HG02763 (cell line): Measurements from ENCODE around the gene PDZRN4.
"Not testable (repeated sequence)": the region's sequence is repeated elsewhere in the genome, so short reads cannot be mapped to it uniquely, and the experiment has no call there.

Source experiments
- ATAC-seq: cut with Tn5 transposase; IDR thresholded peaks from one replicate; pipeline ENCODE4 v1.9.1; 2021; ENCODE audit warnings: mild to moderate bottlenecking, moderate library complexity; ENCODE audit not compliant: unreplicated experiment

PDZRN4 gene

DNA sequence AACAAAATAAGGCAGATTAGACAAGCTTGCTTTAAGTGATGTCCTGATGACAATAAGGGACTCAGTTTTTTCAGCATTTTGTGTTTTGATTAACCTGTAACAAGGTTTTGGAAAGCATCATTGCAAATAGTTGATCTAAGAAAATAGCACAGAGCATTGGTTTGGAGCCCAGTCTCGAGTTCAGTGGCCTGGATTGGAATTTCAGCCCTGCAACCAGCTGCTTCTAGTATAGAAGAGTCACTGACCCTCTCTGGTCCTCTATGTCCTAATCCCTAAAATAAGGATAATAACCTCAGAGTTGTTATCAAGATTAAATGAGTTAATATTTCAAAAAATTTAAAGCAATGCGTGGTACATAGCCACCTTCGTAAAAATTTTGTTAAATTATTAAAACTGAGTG, 25.5 kb downstream of the PDZRN4 start:
- no peak for ATAC-seq

DNA sequence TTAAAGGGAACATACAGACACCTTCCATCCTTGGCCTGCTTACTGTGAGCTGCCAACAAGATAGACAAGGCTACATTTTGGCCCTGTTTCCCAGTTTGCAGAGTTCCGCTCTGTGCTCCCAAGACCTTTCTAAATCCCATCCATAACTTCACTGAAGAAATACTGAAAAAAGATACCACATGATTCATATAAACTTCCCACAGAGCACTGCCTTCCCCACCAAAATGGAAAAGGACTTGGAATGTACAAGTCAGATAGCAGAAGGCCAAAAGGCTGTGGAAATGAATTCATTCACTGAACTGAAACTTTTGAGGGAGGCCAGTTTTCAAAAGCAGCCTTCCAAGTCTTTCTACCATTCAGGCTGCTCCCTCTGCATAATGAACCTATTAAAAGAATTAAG, 29.6 kb downstream of the PDZRN4 start:
- ATAC-seq = no peak

DNA sequence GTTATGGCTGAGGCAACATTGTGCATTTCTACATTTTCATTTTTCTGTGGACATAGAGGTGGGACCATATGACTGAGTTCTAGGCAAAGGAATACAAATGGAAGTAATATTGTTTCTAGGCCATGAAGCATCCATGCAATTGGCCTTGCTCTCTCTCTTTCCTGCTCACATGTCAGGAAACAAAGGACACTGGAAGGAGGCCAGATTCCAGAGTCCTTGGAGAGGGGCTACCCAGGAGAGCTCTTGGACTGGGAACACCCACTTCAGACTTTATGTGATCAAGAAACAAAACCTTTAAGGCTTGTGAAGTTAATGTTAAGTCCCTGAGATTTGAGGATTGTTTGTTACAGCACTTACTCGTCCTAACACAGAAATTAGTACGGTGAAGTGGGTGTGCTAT, 32.8 kb downstream of the PDZRN4 start:
- ATAC-seq = no peak

DNA sequence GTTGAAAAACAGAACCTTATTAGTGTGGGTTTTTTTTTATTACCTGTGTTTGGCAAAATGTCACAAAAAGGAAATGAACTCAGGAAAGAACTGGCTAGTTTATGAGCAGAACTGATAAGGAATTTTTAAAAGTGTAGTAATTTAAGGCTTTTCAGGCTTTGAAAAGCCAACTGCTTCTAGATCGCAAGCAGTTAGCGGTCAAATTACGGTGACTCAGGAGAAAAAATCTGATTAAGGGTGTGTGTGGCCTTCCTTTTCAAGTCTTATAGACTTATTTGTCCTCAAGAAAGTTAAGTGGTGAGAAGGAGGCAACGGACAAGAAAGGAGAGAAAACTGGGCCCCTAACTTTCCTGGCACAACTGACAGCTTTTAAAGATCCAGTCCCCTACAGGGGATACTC, 33.4 kb downstream of the PDZRN4 start:
- ATAC-seq = no peak

DNA sequence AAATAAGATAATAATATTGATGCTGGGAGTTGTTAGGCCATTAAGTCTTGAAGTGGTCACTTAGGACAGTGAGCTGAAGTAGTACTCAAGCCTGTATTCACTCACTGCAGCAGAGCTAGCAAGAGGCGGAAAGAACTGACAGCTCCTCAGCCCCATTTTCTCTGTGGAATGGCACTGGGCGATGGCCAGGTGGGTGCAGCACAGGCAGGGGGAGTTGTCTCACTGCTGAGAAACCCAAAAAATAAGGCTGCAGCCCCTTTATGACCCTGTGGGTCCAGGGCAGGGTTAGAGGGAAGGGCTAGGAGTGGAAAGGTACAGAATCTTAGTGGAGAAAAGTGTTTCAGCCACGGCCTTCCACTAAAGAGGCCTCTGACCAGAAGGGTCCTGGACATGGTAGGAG, 35.5 kb downstream of the PDZRN4 start:
- no peak for ATAC-seq

DNA sequence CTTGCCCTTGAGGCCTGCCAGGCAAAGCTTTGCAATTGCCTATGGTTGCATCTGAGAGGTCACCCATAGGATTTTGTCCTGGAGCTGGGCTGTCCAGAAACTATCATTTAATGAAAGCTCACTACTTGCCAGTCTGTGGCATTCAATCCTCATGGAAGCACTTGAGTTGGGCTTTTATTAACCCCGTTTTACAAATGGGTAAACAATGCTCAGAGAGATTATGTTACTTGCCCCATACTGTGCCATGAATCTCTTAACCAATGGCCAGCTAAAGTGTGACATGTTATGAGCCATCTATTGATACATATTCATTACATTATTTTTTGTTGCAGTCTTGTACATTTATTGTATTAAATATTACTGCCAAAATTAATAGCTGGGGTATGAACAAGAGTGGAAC, 35.9 kb downstream of the PDZRN4 start:
- ATAC-seq = no peak

DNA sequence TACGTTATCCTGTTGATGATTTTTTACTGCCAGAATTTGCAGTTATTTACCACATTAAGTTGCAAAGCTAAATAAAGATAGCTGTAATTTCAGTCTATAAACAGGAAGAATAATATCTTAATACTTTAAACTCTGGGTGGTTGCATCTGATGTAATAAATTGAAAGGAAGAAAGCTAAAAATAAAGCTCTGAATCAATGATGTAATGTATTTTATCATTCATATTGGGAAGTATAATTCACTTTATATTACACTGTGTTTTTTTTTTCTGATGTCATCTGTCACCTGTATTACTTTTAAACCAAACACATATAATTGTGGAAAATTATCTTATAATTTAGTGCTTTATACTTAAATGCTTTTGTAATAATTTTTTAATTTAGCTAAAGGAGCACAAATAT, 37.1 kb downstream of the PDZRN4 start:
- ATAC-seq = no peak

DNA sequence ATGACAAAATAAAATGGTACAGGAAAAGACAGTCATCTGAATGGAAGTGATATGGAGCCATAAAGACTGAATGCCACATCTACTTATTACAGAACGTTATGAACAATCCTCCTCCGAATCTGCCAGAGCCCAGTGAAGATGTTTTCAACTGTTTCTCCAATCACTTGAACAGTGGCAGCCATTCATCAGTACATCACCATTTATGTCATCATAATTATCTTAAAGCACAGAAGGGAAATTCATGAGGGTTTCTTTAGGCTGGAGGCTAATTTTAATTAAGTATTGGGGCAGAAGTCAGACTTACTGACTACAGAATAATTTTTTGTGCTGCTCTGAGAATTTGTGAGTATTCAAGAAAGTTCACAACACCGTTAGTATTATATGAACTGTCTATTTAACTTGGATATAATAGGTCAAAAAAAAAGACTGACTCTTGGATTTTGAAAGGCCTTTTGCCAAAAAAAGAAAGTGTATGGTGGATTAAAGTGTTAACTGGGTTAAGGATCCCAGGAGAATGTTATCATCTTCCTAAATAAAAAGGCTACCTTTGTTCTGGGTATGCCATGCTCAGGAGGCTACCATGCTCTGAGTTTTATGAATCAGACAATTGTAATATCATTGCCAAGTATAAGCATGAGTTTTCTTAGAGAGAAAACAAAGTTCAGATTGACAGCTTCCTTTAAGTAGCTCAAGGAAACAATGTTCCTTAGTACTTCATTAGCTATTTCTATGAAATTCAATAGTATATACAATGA, 40.1 kb downstream of the PDZRN4 start:
- ATAC-seq = no peak

DNA sequence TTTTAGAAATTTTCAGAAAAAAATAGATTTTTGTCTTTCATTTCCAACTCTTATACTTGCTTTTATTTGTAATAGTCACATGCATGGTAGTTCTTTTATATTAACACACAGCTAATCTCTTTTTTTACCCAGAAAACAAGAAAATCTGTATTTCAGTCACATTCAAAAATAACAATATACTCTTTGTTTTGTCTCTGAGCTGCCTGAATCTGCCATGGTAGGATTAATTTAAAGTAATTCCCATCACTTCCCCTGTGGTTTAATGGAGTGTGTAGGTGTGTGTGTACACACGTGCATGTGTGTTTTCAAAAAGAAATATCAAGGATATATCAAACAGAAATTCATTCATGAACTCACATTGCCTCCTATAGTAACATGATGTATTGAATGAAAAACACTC, 42.6 kb downstream of the PDZRN4 start:
- ATAC-seq = no peak

DNA sequence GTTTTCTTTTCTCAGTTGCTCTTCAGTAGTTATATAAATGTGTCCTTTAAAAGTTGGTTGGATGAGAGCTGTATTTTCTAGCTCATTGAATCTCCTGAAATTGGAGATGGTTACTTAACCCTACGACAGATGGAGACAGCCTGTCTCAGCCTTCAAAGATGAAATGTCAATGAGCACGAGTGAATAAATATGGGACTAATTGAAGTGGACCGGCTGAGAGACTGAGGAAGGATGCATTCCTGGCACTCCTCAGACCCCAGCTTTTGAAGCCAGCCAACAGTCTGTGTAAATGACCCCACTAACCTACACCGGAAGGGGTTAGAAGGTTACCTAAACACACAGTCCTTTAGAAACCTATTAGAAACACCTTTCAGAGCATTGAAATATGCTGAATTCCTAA, 46.6 kb downstream of the PDZRN4 start:
- no peak for ATAC-seq

DNA sequence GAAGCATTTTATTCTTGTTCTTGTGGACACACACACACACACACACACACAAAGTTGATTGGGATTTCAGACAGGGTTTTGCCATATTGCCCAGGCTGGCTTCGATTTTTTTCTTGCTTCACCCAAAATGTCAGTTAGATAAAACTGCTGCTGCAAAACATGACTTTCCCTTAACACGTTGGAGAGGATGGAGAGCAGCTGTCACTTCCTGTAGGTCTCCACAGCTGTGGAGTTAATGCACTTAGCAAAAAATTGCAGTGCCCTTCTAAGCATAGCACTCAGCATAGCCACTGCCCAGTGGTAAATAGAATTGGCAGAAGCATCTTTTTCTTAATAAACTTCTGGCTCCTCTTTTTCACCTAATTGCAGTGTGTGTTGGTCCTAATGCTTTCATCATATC, 54.5 kb downstream of the PDZRN4 start:
- no peak for ATAC-seq

DNA sequence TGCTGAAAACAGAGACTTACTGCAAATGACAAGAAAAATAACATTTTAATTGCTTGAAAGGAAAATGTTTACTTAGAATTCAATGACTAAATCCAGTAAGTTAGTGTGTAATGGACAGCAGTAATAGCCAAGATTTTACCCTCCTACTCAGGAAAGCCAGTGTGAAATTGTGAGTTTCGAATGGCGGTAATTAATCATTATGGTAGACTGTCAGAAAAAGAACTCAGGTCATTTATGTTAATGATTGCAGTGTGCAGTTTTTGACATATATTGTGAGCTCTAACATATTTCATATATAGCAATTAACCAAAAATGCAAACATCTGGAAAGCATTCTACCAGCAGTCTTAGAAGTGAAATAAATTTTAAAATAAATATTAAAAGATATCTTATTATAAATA, 60.3 kb downstream of the PDZRN4 start:
- ATAC-seq = no peak

DNA sequence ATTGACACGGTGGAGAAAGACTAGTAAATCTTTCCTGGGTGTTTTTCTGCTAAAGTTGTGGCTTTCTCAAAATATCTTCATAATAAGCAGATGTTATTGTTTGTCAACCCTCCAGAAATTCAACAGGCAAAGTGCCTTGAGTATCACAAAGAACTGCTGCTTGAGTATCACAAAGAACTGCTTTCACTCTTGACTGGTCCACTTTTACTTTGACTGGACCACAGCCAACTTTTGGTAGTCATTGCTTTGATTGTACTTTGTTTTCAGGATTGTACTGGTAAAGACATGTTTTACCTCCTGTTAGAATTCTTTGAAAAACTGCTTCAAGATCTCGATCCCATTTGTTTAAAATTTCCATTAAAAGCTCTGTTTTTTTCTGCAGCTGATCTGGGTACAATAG, 62.6 kb downstream of the PDZRN4 start:
- no peak for ATAC-seq

DNA sequence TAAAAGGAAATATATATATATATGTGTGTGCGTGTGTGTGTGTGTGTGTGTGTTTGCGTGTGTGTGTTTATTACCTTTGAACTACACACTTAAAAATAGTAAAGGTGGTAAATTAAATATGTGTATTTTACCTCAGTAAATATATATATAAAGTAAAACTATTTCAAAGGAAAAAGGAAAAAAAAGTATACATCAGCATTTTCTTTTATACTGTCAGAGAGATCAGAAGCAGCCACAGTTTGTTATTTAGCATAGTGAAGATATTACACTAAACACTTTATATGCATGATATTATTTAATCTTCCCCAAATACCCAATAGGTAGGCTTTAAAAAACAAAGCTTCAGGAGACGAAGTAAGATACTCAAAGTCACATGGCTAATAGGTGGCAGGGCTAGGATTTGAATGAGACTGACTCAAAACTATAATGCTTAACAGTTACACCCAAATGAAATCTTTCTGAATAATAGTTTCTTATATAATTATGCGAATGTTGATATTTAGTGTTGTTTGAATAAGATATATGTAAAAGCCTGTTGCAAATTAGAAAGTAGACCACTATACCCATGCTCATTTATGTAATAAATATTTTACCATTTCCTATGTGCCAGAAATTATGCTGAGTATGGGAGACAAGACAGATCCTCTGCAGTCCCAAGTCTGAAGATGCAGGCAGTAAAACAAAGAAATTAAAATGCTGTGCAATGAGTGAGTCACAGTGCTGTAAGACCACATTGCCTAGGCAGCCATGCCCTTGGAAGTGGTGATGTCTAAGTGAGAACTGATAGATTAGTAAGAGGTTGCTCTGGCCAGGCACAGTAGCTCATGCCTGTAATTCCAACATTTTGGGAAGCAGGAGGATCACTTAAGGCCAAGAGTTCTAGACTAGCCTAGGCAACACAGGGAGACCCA, 66.1 kb downstream of the PDZRN4 start:
- no peak for ATAC-seq

DNA sequence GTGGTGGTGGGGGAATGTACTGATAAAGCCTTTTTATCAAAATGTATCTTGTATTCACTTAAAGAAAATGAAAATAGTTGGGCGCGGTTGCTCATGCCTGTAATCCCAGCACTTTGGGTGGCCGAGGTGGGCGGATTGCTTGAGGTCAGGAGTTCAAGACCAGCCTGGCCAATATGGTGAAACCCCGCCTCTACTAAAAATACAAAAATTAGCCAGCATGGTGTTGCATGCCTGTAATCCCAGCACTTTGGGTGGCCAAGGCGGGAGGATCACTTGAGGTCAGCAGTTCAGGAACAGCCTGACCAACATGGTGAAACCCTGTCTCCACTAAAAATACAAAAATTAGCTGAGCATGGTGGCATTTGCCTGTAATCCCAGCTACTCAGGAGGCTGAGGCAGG, 75.1 kb downstream of the PDZRN4 start:
- not testable (repeated sequence) for ATAC-seq

DNA sequence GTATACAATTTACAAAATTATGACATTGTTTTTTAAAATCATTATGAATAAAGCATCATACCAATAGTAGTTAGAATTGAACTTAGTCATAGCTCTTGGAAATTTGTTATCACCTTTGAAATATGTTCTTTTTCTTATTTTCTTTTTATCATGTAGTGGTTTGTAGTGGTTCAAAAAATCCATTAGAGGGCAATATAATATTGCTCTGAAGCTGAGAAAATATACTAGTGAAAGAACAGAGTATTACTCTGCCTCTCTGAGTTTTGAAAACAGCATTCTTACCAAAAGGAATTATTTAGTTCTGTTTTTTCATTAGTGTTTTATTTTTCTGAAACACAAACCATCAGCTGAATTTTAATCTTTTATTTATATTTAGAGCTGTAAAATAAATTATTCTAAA, 76.2 kb downstream of the PDZRN4 start:
- ATAC-seq = no peak

DNA sequence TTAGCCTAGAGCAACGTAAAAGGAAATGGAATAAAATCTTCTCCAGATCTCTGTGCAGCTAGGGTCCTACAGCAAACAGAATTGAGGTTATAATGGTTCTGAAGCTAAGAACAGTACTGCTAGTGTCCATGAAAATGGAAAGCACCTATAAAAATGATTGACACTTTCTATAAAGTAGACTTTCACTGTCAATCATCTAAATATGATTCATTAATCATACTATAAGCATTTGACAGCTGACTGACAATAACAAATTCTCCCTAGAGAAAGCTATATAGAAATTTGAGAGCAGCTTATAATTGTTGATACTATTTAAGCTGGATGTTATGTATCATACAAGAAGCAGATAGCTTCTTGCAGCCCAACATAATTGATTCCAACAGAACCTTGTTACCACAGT, 80.9 kb downstream of the PDZRN4 start:
- ATAC-seq = no peak

DNA sequence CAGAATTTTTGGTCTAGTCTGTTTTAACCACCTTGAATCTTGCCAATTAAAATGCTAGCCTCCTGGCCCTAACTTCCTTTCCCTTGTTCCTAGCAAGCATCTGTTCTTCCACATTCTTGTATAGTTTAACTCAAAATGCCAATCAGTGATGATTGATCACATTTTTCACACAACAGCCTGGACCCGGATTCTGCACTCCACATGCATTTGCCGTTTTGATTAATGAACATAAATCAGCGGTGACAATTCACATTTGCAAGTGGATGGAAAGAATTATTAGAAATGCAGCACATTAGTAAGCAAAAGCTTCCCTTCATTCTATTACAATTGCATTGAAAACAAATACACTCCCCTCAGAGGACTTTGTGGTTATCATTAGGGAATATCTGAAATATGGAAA, 83.4 kb downstream of the PDZRN4 start:
- ATAC-seq = no peak

DNA sequence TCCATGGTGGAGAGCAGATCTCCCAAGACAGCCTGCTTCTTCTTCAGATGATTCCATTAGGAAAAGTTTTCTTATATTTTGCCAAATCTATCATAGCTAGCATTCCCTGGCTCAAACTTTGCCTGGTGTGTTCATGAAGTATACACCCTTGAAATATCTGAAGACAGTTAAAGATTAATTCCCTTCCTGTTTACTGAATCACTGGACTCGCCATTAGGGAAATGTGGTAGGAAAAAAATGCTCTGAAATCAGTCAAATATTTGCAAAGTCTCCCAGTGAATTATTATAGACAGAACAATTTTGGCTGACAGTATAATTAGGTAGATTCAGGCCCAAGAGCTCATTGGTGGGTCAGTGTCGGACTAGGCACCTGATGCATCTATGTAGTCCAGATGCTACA, 86.5 kb downstream of the PDZRN4 start:
- no peak for ATAC-seq

DNA sequence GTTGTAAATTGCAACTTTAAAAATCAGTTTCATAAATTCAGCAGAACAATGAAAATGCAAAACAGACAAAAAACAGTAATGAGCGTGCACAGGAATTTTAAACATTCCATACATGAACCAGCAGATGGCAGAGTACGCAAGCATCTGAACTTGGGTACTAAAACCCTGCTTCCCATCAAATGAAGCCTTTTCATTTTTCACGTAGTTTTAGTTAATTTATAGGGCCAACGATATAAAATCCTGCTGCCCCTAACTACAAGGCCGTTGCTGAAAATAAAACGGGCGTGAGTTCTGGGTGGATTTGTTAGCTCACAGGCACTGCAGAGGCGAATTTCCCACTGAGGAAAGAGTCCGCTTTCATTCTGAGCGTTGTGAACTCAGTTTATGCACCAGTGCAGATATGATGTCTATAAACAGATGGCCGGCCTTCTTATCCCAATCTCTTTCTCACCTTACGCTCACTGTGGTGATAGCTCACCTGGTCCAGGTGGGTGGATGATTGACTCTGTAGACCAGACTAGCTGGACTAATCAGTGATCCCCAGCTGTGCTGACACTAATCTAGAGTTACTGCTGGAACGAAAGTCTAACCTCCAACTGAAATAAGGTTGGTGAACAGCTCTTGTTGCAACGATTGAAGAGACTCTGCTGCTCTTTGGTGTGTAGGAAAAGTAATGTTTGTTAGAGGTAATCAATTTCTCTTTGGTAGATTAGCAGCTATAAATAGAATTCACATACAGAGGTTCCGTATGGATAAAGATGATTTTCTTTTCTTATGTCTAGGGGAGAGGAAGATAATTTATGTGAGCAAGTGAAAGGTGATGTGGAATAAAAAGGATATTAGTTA, 89.2 kb downstream of the PDZRN4 start:
- ATAC-seq = no peak

DNA sequence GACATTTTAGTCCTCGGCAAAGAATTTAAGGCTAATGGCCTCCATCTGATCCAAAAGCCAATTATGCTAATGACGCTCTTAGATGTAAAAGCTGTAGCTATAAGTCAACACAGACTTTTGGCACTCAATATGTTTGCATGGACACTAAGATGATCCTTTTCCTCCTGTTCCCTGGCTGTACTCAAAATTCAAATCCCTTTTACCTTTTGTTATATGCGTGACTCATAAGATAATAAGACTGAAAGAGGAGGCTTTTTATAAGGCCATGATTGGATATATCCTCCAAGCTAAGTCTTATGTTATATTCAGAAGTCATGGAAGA, 89.8 kb downstream of the PDZRN4 start:
- no peak for ATAC-seq
